CD4-positive, alpha-beta T cell treated with Interleukin-4 for 4 hours (primary cell): ENCODE measurements around the gene MYL5.
"Not testable (repeated sequence)": the region's sequence is repeated elsewhere in the genome, so short reads cannot be mapped to it uniquely, and the experiment has no call there.

Experiments used
- DNase-seq: peaks from one replicate; pipeline ENCODE4 v3.0.0-alpha.2; 2020

Gene MYL5

DNA sequence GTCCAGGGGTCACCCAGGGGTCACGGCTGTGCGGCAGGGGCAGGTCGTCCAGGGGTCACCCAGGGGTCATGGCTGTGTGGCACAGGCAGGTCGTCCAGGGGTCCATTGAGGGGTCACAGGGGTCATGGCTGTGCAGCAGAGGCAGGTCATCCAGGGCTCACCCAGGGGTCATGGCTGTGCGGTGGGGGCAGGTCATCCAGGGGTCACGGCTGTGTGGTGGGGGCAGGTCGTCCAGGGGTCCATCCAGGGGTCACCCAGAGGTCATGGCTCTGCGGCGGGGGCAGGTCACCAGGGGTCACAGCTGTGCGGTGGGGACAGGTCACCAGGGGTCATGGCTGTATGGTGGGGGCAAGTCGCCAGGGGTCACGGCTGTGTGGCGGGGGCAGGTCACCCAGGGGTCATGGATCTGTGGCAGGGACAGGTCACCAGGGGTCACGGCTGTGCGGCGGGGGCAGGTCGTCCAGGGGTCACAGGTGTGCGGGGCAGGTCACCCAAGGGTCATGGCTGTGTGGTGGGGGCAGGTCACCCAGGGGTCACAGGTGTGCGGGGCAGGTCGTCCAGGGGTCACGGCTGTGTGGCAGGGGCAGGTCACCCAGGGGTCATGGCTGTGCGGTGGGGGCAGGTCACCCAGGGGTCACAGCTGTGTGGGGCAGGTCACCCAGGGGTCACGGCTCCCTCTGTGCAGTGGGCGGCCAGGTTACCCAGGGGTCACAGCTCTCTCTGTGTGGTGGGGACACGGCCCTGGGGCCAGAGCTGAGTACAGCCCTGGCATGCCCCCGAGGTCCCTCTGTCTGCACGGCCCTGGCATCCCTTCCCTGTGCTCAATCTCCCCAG, 16.3 kb upstream of the MYL5 start:
- DNase-seq: no peak

DNA sequence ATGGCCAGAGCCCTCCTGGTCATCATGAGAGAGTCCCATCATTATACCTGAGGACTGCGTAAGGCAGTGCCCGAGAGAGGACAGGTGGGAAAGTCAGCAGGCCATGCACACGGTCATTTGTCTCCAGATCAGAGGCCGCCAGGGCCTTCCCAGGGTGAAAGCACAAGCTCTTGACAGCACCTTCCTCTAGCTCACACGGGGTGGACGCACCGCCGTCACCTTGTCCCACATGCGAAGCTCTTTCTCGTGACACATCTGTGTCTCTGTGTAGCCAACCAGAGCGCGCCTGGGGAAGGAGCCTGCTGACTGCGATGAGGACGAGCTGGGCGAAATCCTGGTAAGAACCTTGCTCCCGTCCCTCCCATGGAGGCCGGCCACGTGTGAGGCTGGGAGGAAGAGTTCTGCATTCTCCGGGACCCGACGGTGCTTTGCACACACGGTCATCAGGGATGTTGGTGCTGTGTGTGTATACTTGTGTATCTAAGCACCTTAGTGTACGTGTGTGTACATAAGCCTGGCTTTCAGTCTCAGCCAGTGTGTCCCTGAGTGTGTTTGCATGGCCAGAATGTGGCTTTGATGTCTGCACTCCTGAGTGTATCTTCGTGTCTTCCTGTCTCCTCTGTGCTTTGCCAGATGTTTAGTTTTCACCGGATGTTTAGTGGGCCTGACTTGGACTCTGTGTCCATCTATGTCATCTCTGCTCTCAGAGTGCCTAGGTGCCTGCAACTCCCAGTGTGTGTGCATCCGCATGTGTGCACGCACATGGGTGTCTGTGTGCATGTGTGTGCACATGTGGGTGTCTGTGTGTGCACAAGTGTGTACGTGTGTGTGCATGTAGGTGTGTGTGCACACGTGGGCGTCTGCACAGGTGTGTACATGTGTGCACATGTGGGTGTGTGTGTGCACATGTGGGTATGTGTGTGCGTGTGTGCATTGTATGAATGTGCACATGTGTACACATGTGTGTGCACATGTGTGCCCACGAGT, 15.4 kb upstream of the MYL5 start:
- no peak for DNase-seq

DNA sequence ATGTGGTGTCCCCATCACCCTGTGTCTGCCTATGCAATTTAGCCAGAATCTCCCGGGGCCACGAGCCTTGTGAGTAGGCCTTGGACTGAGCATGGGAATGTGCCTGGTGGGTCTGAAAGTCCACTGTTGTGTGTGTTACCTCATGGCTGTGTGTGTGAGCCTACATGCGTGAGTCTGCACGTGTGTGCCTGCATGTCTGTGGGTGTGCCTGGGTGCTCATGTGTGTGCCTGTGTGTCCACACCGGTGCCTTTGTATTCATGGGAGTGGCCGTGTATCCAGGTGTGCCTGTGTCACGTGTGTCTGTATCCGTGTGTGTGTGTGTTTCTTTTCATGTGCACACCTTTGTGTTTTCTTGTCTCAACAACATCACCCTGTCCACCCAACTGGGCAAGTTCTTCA, 14.5 kb upstream of the MYL5 start:
- no peak for DNase-seq

DNA sequence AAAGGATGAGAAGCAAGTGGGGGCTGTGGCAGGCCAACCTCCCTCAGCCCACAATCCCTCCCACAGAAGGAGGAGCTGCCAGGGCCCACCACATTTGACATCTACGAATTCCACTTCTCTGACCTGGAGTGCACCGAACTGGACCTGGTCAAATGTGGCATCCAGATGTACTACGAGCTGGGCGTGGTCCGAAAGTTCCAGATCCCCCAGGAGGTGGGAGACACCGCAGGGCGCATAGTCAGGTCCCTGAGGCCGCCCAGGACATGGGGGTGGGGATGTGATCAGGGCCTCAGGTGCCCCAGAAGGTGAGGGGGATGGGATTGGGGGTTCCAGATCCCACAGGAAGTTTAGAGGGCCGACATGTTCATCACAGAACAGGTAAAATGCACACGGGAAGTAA, 13.9 kb upstream of the MYL5 start:
- DNase-seq: no peak

DNA sequence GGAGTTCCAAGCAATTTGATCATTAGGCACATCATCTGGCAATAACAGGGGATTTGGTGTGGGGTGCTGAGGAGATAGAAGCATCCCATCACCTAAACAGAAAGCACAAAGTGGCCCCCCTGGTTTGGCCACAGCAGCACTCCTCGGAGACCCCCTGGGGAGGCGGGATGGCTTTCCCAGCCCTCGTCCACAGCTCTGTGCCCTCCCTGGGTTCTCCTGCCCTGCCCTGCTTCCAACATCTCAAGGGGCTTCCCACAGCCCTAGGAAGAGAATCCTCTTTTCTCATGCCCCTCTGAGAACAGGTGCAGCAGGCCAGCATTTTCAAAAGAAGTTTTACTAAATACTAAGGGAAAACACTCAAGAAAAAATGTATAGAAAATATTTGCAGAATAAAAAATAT, 13.1 kb upstream of the MYL5 start:
- DNase-seq: no peak

DNA sequence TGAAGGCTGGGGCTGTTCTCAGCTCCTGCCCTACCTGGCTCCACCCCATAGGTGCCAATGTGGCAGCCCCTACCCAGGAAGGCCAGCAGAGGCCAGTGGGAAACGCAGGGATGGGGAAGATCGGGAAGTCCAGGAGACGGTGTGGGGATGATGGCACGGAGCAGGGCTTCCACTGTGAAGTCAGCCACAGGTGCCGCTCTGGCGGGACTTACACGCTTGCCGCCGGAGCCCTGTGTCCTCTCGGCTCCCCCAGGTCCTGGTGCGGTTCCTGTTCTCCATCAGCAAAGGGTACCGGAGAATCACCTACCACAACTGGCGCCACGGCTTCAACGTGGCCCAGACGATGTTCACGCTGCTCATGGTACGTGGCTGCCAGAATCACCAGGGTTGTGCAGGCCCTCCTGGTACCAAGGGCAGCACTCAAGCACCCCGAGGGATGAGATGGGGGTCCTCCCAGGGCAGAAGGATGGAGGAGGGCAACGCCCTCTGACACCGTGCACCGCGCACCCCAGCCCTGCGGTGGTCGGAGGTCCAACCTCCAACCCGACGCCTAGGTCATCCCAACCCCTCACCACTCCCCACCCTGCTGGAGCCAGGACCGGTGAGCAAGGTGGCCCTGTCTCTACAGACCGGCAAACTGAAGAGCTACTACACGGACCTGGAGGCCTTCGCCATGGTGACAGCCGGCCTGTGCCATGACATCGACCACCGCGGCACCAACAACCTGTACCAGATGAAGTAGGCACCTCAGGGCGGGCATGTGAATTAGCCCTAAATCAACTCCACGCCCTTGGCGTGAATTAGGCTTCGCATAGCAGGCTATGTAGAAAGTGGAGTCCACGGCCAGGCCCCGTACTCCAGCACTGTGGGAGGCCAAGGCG, 12.2 kb upstream of the MYL5 start:
- DNase-seq: no peak

DNA sequence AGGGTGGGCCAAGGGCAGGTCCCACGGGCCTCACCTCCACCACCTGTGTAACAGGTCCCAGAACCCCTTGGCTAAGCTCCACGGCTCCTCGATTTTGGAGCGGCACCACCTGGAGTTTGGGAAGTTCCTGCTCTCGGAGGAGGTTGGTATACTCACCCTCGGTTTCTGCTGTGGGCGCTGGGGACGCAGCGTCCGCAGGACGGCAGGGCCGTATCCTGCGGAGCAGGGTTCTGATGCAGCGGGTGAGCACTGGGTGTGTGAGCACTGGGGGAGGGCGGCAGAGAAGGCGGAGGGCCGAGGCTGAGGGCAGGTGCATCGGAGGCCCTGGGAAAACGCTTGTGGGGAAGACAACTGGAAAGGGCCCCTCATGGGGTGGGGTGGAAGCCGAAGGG, 11.3 kb upstream of the MYL5 start:
- no peak for DNase-seq

DNA sequence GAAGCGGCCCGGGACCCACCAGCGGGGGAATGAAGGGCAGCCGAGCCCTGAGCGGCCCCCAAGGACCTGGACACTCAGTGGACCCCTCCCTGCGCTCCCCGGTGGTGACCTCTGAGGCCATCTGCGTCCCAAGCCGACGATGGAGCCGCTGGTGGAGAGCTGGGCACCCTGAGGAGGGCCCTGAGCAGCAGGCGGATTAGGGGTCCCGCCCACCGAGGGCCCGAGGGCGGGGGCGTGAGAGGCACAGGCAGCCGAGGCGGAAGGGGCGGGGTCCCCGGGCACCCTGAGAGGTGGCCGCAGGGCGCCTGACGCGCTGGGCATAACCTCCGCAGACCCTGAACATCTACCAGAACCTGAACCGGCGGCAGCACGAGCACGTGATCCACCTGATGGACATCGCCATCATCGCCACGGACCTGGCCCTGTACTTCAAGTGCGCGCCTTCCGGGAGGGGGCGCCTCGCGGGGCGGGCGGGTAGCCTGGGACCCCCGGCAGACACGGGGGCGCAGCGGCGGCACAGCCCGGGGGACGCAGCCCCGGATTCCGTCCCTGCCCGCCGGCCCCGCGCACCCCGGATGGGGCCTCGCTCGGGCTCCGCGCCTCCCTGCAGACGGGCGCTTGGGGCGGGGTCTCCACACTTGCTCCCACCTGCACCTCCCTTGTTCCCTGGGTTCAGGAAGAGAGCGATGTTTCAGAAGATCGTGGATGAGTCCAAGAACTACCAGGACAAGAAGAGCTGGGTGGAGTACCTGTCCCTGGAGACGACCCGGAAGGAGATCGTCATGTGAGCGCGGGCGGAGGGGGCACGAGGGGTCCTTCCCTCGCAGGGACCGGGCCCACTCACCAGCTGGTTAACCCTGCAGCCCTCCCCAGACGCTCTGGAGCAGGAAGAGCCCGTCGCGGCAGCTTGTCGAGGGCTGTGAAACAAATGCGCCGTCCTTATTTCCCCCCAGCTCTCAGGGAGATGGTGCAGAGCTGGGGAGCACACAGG, 10.6 kb upstream of the MYL5 start:
- DNase-seq: peak; percentile 73

DNA sequence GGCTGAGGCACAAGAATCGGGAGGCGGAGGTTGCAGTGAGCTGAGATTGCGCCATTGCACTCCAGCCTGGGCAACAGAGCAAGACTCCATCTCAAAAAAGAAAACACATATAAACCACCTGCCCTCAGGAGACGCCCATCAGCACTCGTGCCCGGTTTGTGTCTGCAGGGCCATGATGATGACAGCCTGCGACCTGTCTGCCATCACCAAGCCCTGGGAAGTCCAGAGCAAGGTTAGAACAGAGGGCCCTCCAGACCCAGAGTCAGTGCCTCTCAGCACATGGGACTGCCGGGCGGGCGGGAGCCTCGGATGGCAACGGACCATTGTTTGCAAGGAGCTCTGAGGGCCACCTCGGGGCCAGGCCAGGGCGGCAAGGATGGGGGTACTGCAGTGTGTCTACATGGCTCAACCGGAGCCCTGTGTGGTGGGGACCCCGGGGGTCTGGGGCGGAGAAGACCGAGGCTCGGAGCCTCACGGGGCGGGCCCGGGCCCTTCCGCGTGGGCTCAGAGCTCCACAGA, 9.6 kb upstream of the MYL5 start:
- DNase-seq: no peak

DNA sequence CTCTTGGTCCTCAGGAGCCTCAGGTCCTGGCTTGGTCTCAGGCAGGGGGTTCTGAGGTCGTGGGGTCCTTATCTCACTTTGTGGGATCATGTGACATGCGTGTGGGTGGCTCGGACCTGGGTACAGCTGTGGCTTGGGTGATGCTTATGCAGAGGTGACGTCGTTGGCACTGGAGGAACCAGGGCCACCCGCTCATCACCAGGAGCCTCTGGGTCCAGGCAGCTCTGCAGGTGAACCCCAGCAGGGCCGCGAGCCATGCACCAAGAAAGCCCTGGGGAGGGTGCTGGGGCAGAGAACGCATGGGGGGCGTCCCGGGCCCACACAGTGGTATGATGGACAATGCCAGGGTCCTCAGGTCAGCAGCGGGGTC, 9.0 kb upstream of the MYL5 start:
- no peak for DNase-seq

DNA sequence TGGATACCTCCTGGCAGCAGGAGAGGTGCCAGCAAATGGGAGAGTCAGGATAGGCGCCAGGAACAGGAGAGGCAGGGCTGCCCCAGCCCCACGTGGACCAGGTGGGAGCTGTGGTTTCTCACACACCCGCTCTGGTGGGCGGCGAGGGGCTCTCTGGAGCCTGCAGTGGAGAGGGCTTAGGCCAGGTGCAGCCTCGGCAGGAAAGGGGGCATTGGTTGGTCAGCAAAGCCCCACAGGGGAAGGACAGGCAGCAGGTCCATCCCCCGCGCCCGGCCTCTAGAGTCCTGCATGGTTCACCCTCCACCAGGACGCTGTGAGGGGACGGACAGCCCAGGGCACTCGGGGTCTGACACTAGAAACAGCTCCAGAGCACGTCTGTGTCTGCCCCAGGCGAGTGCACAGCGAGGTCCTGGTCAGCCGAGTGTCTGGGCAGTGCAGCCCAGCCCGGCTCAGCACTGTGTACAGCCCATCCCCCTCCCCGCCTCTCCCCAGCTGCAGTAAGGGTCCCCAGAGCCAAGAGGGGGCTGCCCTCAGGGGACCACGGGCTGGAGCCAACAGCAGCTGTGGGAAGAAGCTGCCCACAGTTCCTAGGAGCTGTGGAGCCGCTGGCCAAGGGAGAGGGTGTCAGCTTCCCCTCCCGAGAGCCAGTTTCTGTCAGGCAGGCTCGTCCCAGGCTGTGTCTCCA, 8.4 kb upstream of the MYL5 start:
- no peak for DNase-seq

DNA sequence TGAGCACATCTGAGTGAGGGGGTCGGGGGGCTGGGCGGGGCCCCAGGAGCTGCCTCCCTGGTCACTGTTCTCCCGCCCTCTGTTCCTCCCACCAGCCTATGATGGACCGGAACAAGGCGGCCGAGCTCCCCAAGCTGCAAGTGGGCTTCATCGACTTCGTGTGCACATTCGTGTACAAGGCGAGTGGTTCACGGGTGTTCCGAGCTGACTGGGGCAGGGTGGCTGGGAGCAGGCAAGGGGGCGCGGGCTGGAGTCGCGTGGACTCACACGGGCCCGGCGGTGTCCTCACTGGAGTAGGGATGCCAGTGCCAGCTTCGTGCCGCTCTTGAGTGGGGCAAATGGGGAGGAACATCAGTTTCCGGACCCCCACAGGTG, 7.9 kb upstream of the MYL5 start:
- DNase-seq: no peak

DNA sequence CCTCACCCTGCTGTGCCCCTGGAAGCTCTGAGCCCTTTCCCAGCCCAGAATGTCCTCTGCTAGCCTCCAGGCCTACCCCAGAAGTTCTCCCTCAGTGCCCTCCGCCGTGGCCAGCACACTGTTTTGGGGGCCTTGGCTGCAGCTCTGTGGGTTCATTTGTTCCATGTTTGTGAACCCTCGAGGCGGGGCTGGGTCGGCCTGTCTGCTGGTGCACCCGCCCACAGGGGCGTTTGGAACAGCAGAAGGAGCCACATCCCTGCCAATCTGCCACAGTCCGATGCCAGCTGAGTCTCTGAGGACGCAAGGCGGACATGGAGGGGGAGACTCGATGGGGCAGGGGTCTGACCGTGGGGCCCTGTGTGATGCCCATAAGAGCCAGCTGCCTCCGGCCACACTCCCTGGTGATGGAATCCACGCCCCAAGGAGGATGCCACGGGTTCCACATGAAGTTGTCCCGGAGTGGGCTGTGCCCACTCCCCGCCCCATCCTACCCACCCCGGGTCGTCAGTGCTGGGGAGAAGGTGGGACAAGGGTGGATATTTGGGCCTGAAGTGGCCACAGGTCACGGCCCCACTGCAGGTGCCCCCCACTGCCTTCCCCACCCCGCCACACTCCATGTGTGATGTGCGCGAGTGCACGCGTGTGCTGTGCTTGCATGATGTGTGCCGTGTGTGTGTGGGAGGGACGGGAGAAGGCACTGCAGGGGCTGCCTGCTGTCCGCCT, 7.4 kb upstream of the MYL5 start:
- no peak for DNase-seq

DNA sequence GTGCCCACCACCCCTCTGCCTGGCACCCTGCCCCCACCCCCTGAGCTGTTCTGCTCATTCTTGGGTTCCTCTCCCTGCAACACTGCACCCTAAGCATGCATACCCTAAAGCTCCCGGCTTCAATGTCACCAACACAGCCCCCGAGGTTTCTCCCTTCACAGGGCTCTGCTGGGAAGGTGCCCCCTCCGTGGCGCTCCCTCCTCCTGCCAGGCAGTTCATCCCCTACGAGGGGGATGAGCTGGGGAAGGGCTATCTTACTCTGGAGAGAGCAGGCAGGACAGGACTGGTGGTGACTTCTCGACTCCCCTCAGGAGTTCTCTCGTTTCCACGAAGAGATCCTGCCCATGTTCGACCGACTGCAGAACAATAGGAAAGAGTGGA, 6.8 kb upstream of the MYL5 start:
- DNase-seq: no peak

DNA sequence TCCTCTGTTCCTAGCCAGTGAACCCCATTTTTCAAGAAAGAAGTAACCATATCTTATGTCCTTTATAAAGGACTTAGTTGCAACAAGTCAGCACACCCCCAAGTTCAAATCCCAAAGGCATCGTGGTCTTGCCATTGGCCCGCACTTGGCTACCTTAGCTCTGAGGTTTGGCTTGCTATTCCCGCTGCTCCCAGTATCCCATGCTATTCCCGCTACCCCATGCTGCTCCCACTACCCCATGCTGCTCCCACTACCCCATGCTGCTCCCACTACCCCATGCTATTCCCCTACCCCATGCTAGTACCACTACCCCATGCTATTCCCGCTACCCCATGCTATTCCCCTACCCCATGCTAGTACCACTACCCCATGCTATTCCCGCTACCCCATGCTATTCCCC, 6.1 kb upstream of the MYL5 start:
- not testable (repeated sequence) for DNase-seq

DNA sequence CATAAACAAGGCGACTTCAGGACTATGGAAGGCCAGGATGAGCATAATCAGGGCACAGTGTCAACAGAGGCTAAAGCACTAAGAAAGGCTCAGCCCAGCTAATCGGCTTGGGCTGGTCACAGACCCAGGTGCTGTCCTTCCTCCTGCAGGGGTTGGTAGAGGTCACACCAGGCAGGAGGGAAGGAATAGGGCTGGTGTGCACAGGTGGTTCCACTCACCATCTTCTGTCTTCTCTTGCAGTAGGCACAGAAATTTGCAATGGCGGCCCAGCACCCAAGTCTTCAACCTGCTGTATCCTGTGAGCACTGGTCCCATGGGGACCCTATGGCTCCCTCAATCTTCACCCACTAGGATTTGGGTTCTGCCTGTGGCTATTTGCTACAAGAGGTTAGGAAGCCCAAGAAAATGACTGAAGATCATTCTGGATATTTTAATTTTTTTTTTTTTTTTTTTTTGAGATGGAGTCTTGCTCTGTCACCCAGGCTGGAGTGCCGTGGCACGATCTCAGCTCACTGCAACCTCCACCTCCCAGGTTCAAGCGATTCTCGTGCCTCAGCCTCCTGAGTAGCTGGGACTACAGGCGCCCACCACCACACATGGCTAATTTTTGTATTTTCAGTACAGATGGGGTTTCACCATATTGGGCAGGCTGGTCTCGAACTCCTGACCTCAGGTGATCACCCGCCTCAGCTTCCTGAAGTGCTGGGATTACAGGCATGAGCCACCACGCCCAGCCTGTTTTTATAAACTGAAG, 4.4 kb upstream of the MYL5 start:
- DNase-seq: not testable (repeated sequence)

DNA sequence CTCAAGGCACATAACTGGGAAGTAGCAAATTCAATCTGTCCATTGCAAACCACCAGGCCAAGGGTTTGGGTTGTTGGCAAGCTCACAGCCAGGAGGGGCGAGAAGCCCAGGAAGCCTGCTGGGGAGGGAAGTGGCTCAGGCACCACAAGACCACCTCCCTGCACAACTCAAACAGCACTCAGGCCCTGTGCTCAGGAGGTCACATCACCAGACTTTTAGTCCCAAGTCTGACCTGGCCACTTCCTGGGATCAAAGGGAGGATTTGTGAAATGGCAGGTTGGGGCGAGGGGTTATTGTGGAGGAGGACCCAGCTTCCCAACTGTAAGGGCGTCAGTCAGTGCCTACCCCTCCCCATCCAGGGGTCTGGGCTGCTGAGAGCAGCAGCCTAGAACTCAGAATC, 2.6 kb upstream of the MYL5 start:
- no peak for DNase-seq

DNA sequence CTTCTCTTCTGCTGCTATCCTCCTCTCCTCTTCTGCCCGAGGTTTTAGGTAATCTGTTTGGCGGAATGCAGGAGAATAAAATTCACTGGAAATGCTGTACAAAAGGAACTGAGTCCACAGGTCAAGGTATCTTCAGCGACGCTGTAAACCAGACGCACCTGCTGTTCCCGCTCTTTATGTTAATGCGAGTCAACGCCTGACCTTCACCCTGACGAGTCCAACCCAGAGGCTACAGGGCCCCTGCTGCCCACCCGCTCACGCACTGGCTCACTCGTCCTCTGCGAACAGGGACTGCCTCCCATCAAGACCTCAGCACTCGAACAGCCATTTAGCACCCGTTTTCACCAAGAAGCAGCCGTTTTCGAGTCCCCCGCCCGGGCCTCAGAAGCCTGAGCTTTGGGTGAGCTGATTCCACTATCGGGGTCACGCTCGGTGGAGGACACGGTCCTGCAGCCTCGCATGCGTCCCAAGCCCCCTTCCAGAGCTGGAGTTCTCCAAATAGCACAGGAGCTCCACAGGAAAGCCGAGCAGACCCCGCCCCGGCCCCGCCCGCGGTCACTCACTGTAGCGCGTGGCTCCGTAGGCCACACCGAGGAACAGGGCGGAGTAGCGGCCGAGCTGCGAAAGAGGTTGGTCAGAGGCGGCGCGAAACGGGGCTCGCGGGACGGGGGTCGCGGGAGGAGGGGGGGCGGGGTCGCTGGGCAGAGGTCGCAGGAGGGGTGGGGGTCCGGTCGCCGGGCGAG, 822 bp upstream of the MYL5 start:
- no peak for DNase-seq
